ENCODE measurements around the gene TRAPPC11.

- no peak for TF ChIP-seq CTCF (IDR thresholded peaks at IDR 0.05)
- no peak for TF ChIP-seq POLR2A (IDR thresholded peaks at IDR 0.05)
- no peak for TF ChIP-seq POLR2AphosphoS5 (IDR thresholded peaks at IDR 0.05; ENCODE audit: insufficient read depth in 1 of 2, low read depth in 1 of 2)
These were observed 11.2 kb downstream of the TRAPPC11 start for GRCh38 chr4:183670251-183670650.
